K562 (cell line): ENCODE results near the gene A4GALT. TPM values are rescaled to one million over a fixed set of nuclear protein-coding genes. Genes with fewer than 3 reads are reported as not detected.
A peak's percentile ranks its signal among the peaks of the same experiment; 100 is the strongest.

Experiments used
- ATAC-seq: fragments of 200-7000 bp; cut with Tn5 transposase; 3 replicates; pipeline ENCODE4 v1.9.1; 2020; ENCODE audit warnings: moderate library complexity
- BruUV-seq: library from RNA; stranded (reverse); fragments of 400-500 nt; replicated peaks from 2 replicates; lab custom pipeline; 2021; lab: Mats Ljungman, UMichigan
- CTCF ChIA-PET: fragments of 300-600 bp; formaldehyde crosslinking; extraction: SDS; loops from one replicate; lab custom pipeline; 2021; ENCODE audit warnings: low intra/inter-chr PET ratio; lab: Yijun Ruan, JAX
- POLR2A ChIA-PET: fragments of 300-600, 350-650 bp; sonication (Branson Sonifier 250); formaldehyde crosslinking; extraction: SDS; loops from one replicate; lab custom pipeline; 2021; ENCODE audit warnings: antibody characterized with exemption, inconsistent platforms; lab: Yijun Ruan, JAX
- DNase-seq, 4 experiments: peaks; one replicate each; pipeline versions ENCODE4 v3.0.0 to v3.0.0-alpha.2; 2011 to 2018; ENCODE audit warnings: low spot score in 3 of 4, mixed read lengths in 3 of 4; ENCODE audit errors: extremely low read depth in 1 of 4
- FAIRE-seq: peaks from 2 replicates; lab custom pipeline; 2011; peaks lifted over from hg19 to GRCh38; lab: Jason Lieb, UNC
- H2AFZ ChIP-seq: 2 replicates; pipeline ENCODE4 v1.6.0; 2011; ENCODE audit warnings: low read depth, low read length, control low read depth, inconsistent platforms
- H3K27ac ChIP-seq: fragments of 200-600 bp; 3 replicates; pipeline ENCODE4 v1.8.0; 2011; ENCODE audit warnings: low read depth, mild to moderate bottlenecking, control low read depth, inconsistent platforms, low read length, moderate library complexity, mixed read lengths; ENCODE audit errors: extremely low read depth
- H3K27me3 ChIP-seq, 2 experiments: fragments of 300-600 bp in 1 of 2; 2 replicates in 1 of 2; 3 replicates in 1 of 2; pipeline versions ENCODE4 v1.6.0 to v1.8.0; 2011; ENCODE audit warnings: inconsistent platforms in 2 of 2, low read length in 2 of 2, mild to moderate bottlenecking in 1 of 2, mixed read lengths in 1 of 2, moderate library complexity in 1 of 2; ENCODE audit not compliant: control insufficient read depth in 2 of 2, insufficient read depth in 2 of 2
- H3K36me3 ChIP-seq: fragments of 300-600 bp; 3 replicates; pipeline ENCODE4 v1.8.0; 2011; ENCODE audit warnings: mild to moderate bottlenecking, low read length, inconsistent platforms; ENCODE audit not compliant: control insufficient read depth, insufficient read depth
- H3K4me1 ChIP-seq, 2 experiments: fragments of 200-600 bp in 1 of 2; replicated peaks in 1 of 2; 2 replicates in 1 of 2; 3 replicates in 1 of 2; pipeline versions ENCODE4 v1.5.1 to v1.8.0; 2011; ENCODE audit warnings: inconsistent platforms in 2 of 2, low read length in 2 of 2, mild to moderate bottlenecking in 1 of 2, mixed read lengths in 1 of 2, moderate library complexity in 1 of 2; ENCODE audit not compliant: control insufficient read depth in 2 of 2, insufficient read depth in 2 of 2
- H3K4me2 ChIP-seq: 2 replicates; pipeline ENCODE4 v1.6.1; 2011; ENCODE audit warnings: low read length, control low read depth, inconsistent platforms, mixed read lengths; ENCODE audit not compliant: insufficient read depth
- H3K4me3 ChIP-seq: fragments of 200-600 bp; sonication (generic), shearing (Covaris generic); 2 replicates; pipeline ENCODE4 v1.5.1; 2016; ENCODE audit warnings: control low read depth, inconsistent platforms
- H3K79me2 ChIP-seq: fragments of 200-600 bp; 3 replicates; pipeline ENCODE4 v1.8.0; 2011; ENCODE audit warnings: low read length, inconsistent platforms; ENCODE audit not compliant: control insufficient read depth, insufficient read depth
- H3K9ac ChIP-seq, 2 experiments: 2 replicates each; pipeline versions ENCODE4 v1.6.0 to v1.6.1; 2011; ENCODE audit warnings: low read depth in 2 of 2, low read length in 2 of 2, control low read depth in 1 of 2, inconsistent platforms in 1 of 2, mild to moderate bottlenecking in 1 of 2, mixed read lengths in 1 of 2; ENCODE audit not compliant: insufficient read depth in 1 of 2
- H3K9me1 ChIP-seq: one replicate; pipeline ENCODE4 v1.6.0; 2011; ENCODE audit warnings: inconsistent platforms, mild to moderate bottlenecking, low read length, moderate library complexity; ENCODE audit not compliant: control insufficient read depth, insufficient read depth
- H3K9me3 ChIP-seq: replicated peaks from 2 replicates; pipeline ENCODE4 v1.5.1; 2011; ENCODE audit warnings: low read depth, low read length, inconsistent platforms; ENCODE audit not compliant: control insufficient read depth, insufficient read depth
- H4K20me1 ChIP-seq: replicated peaks from 2 replicates; pipeline ENCODE4 v1.6.1; 2011; ENCODE audit warnings: low read length, inconsistent platforms, mixed read lengths; ENCODE audit not compliant: control insufficient read depth, insufficient read depth
- FUS ChIP-seq: fragments of 200-400 bp; formaldehyde crosslinking; optimal IDR thresholded peaks from 2 replicates; pipeline ENCODE3; 2017; ENCODE audit warnings: low read depth, low read length
- HEY1 ChIP-seq: fragments of 250-450 bp; sonication (Bioruptor Pico); IDR thresholded peaks from 2 replicates; pipeline ENCODE4 v1.5.0; 2020; ENCODE audit warnings: mild to moderate bottlenecking, moderate library complexity, borderline replicate concordance
- MEF2D ChIP-seq: conservative IDR thresholded peaks from 2 replicates; pipeline ENCODE4 v1.6.1; 2016; ENCODE audit warnings: low read depth, missing genetic modification characterization, missing compliant biosample characterization
- NR2F6 ChIP-seq: fragments of 450-650 bp; formaldehyde crosslinking; IDR thresholded peaks from 2 replicates; pipeline ENCODE4 v1.4.0; 2020; ENCODE audit warnings: mild to moderate bottlenecking
- ZNF174 ChIP-seq: fragments of 250-450 bp; sonication (Bioruptor Pico); IDR thresholded peaks from 2 replicates; pipeline ENCODE4 v1.4.0; 2020; ENCODE audit warnings: mild to moderate bottlenecking
- ZNF274 ChIP-seq: IDR thresholded peaks from 2 replicates; pipeline ENCODE4 v1.6.1; 2011; ENCODE audit warnings: low read depth, mild to moderate bottlenecking, low read length, moderate library complexity, borderline replicate concordance
- ZNF717 ChIP-seq: fragments of 250-450 bp; sonication (Bioruptor Pico); IDR thresholded peaks from 2 replicates; pipeline ENCODE4 v1.5.0; 2021
- WGBS: fragments of 100-300 bp; shearing (Covaris generic); methylation state at CpG from one replicate; pipeline ENCODE4 v1.1.6; 2016; ENCODE audit warnings: low coverage, mixed read lengths; ENCODE audit not compliant: insufficient coverage; ENCODE audit errors: missing lambda C conversion rate; 5-methylcytosine and 5-hydroxymethylcytosine counted together
- in situ Hi-C: fragments of 300-500 bp; cut with MboI; formaldehyde crosslinking; loops from 4 replicates; pipeline ENCODE4 v1.15.0; 2018; ENCODE audit warnings: inconsistent platforms, mixed read lengths
- intact Hi-C: fragments of 100-400 bp; cut with micrococcal nuclease; formaldehyde crosslinking; loops from 2 replicates; pipeline ENCODE4 v1.14.2; 2022
- polyA plus RNA-seq, 8 experiments: library from polyadenylated mRNA; depleted of rRNA in 4 of 8; stranded (reverse) in 5 of 8; unstranded in 3 of 8; fragments of >200 nt; fragmentation: Nextera tagmentation in 2 of 8; fragmentation: Illumina TruSeq in 1 of 8; extraction: Ambion mirVana in 2 of 8; extraction: Trizol in 1 of 8; gene quantifications; 2 replicates each; pipeline versions ENCODE4 v1.2.1 to v1.2.3, GENCODE V29; 2011 to 2014; ENCODE audit warnings: inconsistent platforms in 1 of 8, missing spikeins in 1 of 8
- total RNA-seq, 7 experiments: library from RNA; depleted of rRNA in 6 of 7; stranded (reverse); fragments of >200 nt in 6 of 7; fragmentation: Illumina TruSeq in 2 of 7; extraction: Trizol in 2 of 7; gene quantifications; 2 replicates each; pipeline versions ENCODE4 v1.2.1 to v1.2.3, GENCODE V29; 2011 to 2021; ENCODE audit warnings: low replicate concordance in 1 of 7
- TF ChIP-seq, protein P1 (sequence below), 3 experiments: fragments of 200-800 bp in 1 of 3; fragments of 250-450 bp in 1 of 3; fragments of 450-650 bp in 1 of 3; sonication (Bioruptor Pico) in 1 of 3; sonication (Bioruptor generic) in 1 of 3; formaldehyde crosslinking in 1 of 3; IDR thresholded peaks; 2 replicates each; pipeline versions ENCODE4 v1.6.1 to v1.8.0; 2016 to 2022; ENCODE audit warnings: mild to moderate bottlenecking in 2 of 3, missing genetic modification characterization in 2 of 3, missing compliant biosample characterization in 1 of 3, moderate library complexity in 1 of 3

Gene A4GALT
- total and polyA plus RNA-seq, 9 of the 15 experiments (the other 6 are each of a cell fraction or from before 2014, with no cell fraction given), result 0.07 to 0.11 TPM; not detected in 7

DNA sequence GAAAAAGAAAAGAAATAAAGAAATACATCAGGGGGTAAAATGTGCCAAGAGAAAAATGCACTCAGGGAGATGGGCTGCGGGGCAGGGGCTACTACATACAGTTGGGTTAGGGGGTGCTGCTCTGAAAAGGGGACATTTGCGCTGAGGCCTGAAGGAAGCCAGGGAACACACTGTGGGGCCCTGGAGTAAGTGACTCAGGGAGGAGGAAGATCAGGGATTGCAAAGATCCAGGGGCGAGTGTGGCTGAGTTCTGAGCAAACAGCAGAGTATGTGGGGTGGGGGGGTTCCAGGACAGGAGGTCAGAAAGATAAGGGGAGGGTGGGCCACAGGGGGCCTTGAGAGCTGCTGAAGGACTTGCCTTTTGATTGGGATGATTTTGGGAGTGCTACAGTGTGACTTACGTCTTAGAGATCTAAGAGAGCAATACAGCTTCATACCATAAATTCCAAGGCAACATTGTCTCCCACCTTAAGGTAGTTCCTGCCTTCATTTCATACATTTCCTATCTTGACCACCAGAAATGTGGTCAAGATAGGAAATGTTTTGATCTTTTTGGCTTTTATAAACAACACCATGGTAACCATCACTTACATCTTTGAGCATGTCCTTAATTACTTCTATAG, 5.8 kb downstream of the A4GALT start:
- Histone ChIP-seq H3K4me1 (peaks cover 11 to 14% of the 10 kb centered on the region in 2 experiments; a peak in 4 of 5 replicates), H2AFZ (no peak overlapping the region), H3K36me3 (no peaks in the 10 kb centered on the region), H3K4me3 (no peak overlapping the region), H3K9ac (no peak overlapping the region), H4K20me1 (peaks cover 5% of the 10 kb centered on the region; the same call in 1 of the 2 replicates), H3K27ac (no peak overlapping the region), H3K4me2 (no peak overlapping the region), H3K9me1 (peaks cover 5% of the 10 kb centered on the region), H3K9me3 (no peaks in the 10 kb centered on the region), H3K79me2 (no peaks in the 10 kb centered on the region), H3K27me3 (peaks cover 3 to 18% of the 10 kb centered on the region in 2 experiments; a peak in 4 of 5 replicates)
- intact Hi-C loops, result no loop called here
- in situ Hi-C loops, result no loop called here
- CTCF ChIA-PET, result no interaction called here
- no TSS peak for BruUV-seq
- ATAC-seq (no peak), FAIRE-seq (no peak), DNase-seq (peak in 1 of 4 experiments; percentile 18)
- 16% methylated on average over 4 of the region's 4 CpGs for WGBS
- POLR2A ChIA-PET, result interaction anchor here (1.0 kb wide), 1 partner anchor 55 kb away, joined by 3 read pairs; no protein-coding TSS in a partner anchor
- TF ChIP-seq ZNF174 (CRISPR knock-in tag) (no peak), FUS (no peak), HEY1 (CRISPR knock-in tag) (no peak), ZNF717 (CRISPR knock-in tag) (no peak), NR2F6 (no peak), ZNF274 (no peak), MEF2D (tag) (no peak)
- TF ChIP-seq, protein P1, sequence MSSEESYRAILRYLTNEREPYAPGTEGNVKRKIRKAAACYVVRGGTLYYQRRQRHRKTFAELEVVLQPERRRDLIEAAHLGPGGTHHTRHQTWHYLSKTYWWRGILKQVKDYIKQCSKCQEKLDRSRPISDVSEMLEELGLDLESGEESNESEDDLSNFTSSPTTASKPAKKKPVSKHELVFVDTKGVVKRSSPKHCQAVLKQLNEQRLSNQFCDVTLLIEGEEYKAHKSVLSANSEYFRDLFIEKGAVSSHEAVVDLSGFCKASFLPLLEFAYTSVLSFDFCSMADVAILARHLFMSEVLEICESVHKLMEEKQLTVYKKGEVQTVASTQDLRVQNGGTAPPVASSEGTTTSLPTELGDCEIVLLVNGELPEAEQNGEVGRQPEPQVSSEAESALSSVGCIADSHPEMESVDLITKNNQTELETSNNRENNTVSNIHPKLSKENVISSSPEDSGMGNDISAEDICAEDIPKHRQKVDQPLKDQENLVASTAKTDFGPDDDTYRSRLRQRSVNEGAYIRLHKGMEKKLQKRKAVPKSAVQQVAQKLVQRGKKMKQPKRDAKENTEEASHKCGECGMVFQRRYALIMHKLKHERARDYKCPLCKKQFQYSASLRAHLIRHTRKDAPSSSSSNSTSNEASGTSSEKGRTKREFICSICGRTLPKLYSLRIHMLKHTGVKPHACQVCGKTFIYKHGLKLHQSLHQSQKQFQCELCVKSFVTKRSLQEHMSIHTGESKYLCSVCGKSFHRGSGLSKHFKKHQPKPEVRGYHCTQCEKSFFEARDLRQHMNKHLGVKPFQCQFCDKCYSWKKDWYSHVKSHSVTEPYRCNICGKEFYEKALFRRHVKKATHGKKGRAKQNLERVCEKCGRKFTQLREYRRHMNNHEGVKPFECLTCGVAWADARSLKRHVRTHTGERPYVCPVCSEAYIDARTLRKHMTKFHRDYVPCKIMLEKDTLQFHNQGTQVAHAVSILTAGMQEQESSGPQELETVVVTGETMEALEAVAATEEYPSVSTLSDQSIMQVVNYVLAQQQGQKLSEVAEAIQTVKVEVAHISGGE (CRISPR knock-in tag; IDR thresholded peaks at IDR 0.05), result no peak
